ENCODE measurements around the gene SORCS2.

The SORCS2 gene

DNA sequence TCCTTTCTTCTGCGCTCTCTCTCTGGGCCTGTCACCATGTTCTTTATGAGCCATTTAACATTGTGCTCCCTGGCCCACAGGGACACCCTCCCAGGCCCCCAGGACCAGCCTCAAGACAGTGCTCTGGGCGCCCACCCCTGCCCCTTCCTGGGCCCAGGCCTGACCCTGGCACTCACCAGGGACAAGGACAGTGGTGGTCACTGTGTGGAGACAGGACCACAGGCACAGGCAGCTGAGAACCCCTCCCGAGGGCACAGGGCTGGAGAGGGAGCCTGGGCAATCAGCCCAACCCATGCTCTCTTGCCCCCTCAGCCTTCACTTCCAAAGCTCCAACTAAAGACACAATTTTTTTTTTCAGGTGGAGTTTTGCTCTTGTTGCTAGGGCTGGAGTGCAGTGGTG, 460.6 kb downstream of the SORCS2 start:
- no peak overlapping the region for H3K4me3 ChIP-seq (ENCODE audit: low read depth, low read length)
- no peaks in the 10 kb centered on the region for H3K4me1 ChIP-seq (ENCODE audit: control insufficient read depth, insufficient read depth, low read length)
- CTCF ChIA-PET, result no interaction called here
- no peaks in the 10 kb centered on the region for H3K36me3 ChIP-seq (ENCODE audit: control insufficient read depth in 2 of 2, insufficient read depth in 1 of 2, low read length in 2 of 2)
- TF ChIP-seq ZNF776 (tag by site-specific recombination; IDR thresholded peaks at IDR 0.05; ENCODE audit: borderline replicate concordance), result no peak
- H3K27ac ChIP-seq (ENCODE audit: extremely low read depth, low read depth, low read length), result no peak overlapping the region
- no peaks in the 10 kb centered on the region for H3K9me3 ChIP-seq (ENCODE audit: control insufficient read depth, insufficient read depth, low read depth, low read length)
- POLR2A ChIA-PET, result no interaction called here

GRCh38 chr4:7653510-7654369, 461.4 kb downstream of the SORCS2 start:
- no peaks in the 10 kb centered on the region for H3K36me3 ChIP-seq (ENCODE audit: control insufficient read depth in 2 of 2, insufficient read depth in 1 of 2, low read length in 2 of 2)
- no peaks in the 10 kb centered on the region for H3K9me3 ChIP-seq (ENCODE audit: control insufficient read depth, insufficient read depth, low read depth, low read length)
- TF ChIP-seq, protein P1, sequence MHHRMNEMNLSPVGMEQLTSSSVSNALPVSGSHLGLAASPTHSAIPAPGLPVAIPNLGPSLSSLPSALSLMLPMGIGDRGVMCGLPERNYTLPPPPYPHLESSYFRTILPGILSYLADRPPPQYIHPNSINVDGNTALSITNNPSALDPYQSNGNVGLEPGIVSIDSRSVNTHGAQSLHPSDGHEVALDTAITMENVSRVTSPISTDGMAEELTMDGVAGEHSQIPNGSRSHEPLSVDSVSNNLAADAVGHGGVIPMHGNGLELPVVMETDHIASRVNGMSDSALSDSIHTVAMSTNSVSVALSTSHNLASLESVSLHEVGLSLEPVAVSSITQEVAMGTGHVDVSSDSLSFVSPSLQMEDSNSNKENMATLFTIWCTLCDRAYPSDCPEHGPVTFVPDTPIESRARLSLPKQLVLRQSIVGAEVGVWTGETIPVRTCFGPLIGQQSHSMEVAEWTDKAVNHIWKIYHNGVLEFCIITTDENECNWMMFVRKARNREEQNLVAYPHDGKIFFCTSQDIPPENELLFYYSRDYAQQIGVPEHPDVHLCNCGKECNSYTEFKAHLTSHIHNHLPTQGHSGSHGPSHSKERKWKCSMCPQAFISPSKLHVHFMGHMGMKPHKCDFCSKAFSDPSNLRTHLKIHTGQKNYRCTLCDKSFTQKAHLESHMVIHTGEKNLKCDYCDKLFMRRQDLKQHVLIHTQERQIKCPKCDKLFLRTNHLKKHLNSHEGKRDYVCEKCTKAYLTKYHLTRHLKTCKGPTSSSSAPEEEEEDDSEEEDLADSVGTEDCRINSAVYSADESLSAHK (tag by site-specific recombination; IDR thresholded peaks at IDR 0.05), result no peak
- TF ChIP-seq, protein P2, sequence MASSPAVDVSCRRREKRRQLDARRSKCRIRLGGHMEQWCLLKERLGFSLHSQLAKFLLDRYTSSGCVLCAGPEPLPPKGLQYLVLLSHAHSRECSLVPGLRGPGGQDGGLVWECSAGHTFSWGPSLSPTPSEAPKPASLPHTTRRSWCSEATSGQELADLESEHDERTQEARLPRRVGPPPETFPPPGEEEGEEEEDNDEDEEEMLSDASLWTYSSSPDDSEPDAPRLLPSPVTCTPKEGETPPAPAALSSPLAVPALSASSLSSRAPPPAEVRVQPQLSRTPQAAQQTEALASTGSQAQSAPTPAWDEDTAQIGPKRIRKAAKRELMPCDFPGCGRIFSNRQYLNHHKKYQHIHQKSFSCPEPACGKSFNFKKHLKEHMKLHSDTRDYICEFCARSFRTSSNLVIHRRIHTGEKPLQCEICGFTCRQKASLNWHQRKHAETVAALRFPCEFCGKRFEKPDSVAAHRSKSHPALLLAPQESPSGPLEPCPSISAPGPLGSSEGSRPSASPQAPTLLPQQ (tag by site-specific recombination; IDR thresholded peaks at IDR 0.05), result no peak
- no peak for TF ChIP-seq ZNF174 (tag by site-specific recombination; IDR thresholded peaks at IDR 0.05)
- TF ChIP-seq ZNF830 (tag by site-specific recombination; IDR thresholded peaks at IDR 0.05; ENCODE audit: low read depth), result no peak
- no peak for TF ChIP-seq ZNF157 (tag by site-specific recombination; IDR thresholded peaks at IDR 0.05)
- TF ChIP-seq KLF1 (tag by site-specific recombination; IDR thresholded peaks at IDR 0.05), result no peak
- no peak for TF ChIP-seq RBAK (tag by site-specific recombination; IDR thresholded peaks at IDR 0.05)
- no peak for TF ChIP-seq ZBTB44 (tag by site-specific recombination; IDR thresholded peaks at IDR 0.05)
- no peak for TF ChIP-seq KLF7 (tag by site-specific recombination; IDR thresholded peaks at IDR 0.05; ENCODE audit: borderline replicate concordance)
- TF ChIP-seq REPIN1 (tag by site-specific recombination; IDR thresholded peaks at IDR 0.05; ENCODE audit: low read depth), result no peak
- no peak for TF ChIP-seq KLF9 (tag by site-specific recombination; IDR thresholded peaks at IDR 0.05; ENCODE audit: low read depth)
- no peak for TF ChIP-seq ZSCAN30 (tag by site-specific recombination; IDR thresholded peaks at IDR 0.05)
- no peak for TF ChIP-seq ZNF391 (tag by site-specific recombination; IDR thresholded peaks at IDR 0.05; ENCODE audit: borderline replicate concordance, low read depth)
- ChIA-PET POLR2A (no interaction called here), CTCF (no interaction called here)
- H3K27ac ChIP-seq (ENCODE audit: extremely low read depth, low read depth, low read length), result no peak overlapping the region
- no peak overlapping the region for H3K4me3 ChIP-seq (ENCODE audit: low read depth, low read length)
- no peaks in the 10 kb centered on the region for H3K4me1 ChIP-seq (ENCODE audit: control insufficient read depth, insufficient read depth, low read length)

Data from HEK293 (cell line).